ENCODE data around the gene RTP4. TPM values are rescaled to one million over a fixed set of nuclear protein-coding genes. Genes with fewer than 3 reads are reported as not detected.

The RTP4 gene
- total RNA-seq, 1 donor from 2014 or later: 10.9 TPM

DNA sequence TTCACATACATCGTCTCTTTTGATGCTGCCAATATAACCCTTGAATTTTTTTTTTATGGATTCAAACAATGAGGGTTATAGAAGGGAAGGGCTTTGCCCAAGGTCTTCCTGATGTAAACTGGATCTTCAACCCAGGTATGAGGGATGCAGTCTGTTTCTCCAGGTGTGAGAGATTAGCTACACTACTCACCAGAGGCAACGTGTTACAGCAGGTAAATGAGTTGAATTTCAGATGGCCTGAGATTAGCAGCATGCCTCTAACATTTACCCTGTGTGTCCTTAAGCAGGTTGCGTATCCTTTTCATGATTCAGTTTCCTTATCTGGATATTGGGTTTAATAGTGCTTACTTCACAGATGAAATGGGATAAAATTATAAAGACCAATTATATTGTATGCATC is 1.9 kb downstream of the RTP4 start:
- TF ChIP-seq, protein P1, sequence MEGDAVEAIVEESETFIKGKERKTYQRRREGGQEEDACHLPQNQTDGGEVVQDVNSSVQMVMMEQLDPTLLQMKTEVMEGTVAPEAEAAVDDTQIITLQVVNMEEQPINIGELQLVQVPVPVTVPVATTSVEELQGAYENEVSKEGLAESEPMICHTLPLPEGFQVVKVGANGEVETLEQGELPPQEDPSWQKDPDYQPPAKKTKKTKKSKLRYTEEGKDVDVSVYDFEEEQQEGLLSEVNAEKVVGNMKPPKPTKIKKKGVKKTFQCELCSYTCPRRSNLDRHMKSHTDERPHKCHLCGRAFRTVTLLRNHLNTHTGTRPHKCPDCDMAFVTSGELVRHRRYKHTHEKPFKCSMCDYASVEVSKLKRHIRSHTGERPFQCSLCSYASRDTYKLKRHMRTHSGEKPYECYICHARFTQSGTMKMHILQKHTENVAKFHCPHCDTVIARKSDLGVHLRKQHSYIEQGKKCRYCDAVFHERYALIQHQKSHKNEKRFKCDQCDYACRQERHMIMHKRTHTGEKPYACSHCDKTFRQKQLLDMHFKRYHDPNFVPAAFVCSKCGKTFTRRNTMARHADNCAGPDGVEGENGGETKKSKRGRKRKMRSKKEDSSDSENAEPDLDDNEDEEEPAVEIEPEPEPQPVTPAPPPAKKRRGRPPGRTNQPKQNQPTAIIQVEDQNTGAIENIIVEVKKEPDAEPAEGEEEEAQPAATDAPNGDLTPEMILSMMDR (IDR thresholded peaks at IDR 0.05): no peak
- no peak for DNase-seq

DNA sequence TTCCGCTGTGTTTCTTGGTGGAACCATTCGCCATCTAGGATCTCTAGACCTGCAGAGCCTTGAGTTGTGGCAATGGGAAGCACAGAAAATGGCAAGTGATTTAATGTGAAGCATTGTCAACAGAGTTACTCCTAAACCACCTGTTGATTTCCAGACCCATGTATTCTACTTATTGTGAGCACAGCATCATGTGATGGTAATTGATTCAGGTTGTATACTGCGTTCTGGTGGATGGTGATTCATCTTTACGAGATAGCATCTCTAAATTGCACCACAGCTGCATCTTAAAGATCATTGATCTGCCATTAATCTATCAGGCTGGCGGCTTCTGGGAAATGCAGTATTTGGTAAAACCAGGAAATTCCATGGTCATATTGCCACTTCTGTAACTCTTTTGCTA is 7.4 kb downstream of the RTP4 start:
- H3K4me3 ChIP-seq: no peak overlapping the region
- DNase-seq: no peak
- no peaks in the 10 kb centered on the region for H3K27me3 ChIP-seq (ENCODE audit: low read depth)
- no peak for ATAC-seq
- H3K4me1 ChIP-seq: peaks cover 3% of the 10 kb centered on the region
- no peak overlapping the region for H3K27ac ChIP-seq
- intact Hi-C loops (cut with DNase I): no loop called here
- H3K36me3 ChIP-seq: peaks cover 12% of the 10 kb centered on the region
- no peaks in the 10 kb centered on the region for H3K9me3 ChIP-seq
- TF ChIP-seq, protein P1 (IDR thresholded peaks at IDR 0.05): no peak

More for the DNA sequence above, 1.9 kb downstream of the RTP4 start:
- no peaks in the 10 kb centered on the region for H3K9me3 ChIP-seq
- intact Hi-C loops (cut with DNase I): no loop called here
- H3K4me1 ChIP-seq: peaks cover 24% of the 10 kb centered on the region
- H3K36me3 ChIP-seq: peaks cover 12% of the 10 kb centered on the region
- peak overlapping the region; percentile 62 for H3K4me3 ChIP-seq
- ATAC-seq: no peak
- H3K27ac ChIP-seq: no peak overlapping the region
- H3K27me3 ChIP-seq (ENCODE audit: low read depth): no peaks in the 10 kb centered on the region

DNA sequence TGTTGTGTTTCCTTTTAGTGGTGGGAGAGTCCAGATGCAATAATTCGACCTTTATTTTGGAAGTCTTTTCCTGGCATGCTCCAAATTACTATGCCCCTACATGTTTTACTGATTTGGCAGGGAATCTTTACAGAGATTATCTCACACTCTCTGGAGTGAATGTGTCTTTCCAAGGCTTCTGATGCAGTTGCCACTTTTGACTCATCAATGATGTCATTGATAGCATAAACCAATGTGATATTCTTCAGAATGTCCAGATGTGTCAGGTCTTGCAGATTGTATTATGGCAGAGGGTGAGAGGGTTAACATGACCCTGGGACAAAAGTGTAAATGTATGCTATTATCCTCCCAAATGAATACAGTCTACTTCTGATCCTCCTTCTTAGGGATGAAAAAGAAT is 9.7 kb downstream of the RTP4 start:
- DNase-seq: no peak
- TF ChIP-seq, protein P1 (IDR thresholded peaks at IDR 0.05): no peak
- H3K4me1 ChIP-seq: no peaks in the 10 kb centered on the region
- no peaks in the 10 kb centered on the region for H3K36me3 ChIP-seq
- intact Hi-C loops (cut with DNase I): no loop called here
- H3K9me3 ChIP-seq: no peaks in the 10 kb centered on the region
- H3K4me3 ChIP-seq: no peak overlapping the region
- no peaks in the 10 kb centered on the region for H3K27me3 ChIP-seq (ENCODE audit: low read depth)
- ATAC-seq: no peak
- H3K27ac ChIP-seq: no peak overlapping the region

DNA sequence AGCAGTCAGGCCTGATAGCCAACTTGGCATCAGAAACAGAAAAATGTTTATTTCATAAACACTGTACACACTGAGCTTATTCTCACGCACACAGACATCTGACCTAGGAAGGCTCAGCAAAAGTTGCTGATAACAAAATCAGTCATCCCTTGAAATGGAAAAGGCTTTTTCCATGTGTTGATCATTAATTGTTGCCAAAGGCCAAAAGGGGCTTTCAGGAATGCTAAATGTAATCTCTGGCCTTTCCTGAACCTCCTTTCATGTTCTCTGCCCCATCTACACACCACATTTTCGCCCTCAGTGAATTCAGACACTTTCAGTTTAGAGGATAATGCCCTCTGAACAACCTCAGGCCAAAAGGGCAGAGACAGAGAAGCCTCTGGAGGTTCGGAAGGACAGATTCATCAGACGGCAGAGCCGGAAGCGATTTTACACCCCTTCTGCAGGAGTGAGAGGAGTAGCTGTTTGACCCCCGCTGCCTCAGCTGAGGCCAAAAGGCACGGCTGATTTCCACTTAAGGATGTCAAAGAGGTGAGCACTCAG is 14.5 kb downstream of the RTP4 start:
- Histone ChIP-seq H3K27me3 (ENCODE audit: low read depth) (no peaks in the 10 kb centered on the region), H3K27ac (no peak overlapping the region), H3K4me1 (no peaks in the 10 kb centered on the region), H3K4me3 (no peak overlapping the region), H3K36me3 (no peaks in the 10 kb centered on the region), H3K9me3 (peaks cover 4% of the 10 kb centered on the region)
- TF ChIP-seq, protein P1 (IDR thresholded peaks at IDR 0.05): no peak
- intact Hi-C loops (cut with DNase I): no loop called here
- ATAC-seq (no peak), DNase-seq (no peak)

DNA sequence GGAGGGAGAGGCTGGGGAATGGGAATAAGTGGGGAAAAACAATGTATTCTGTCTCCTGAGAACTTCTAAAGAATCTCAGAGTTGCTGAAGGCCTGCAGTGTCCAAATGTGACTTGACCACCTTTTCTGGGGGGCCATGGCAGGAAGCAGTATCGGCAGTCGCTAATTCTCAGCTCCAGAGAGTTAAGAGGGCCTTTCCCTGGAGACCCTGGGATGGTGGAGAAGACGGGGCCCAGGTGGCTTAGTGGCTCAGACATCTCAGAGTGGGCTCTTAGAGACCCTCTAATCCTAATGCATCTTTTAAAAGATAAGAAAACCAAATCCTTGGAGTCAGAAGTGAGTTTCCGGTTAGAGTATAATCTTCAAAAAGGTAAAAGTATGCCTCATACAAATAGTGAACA is 15.1 kb downstream of the RTP4 start:
- Histone ChIP-seq H3K4me1 (no peaks in the 10 kb centered on the region), H3K36me3 (no peaks in the 10 kb centered on the region), H3K4me3 (no peak overlapping the region), H3K9me3 (peaks cover 4% of the 10 kb centered on the region), H3K27me3 (ENCODE audit: low read depth) (no peaks in the 10 kb centered on the region), H3K27ac (no peak overlapping the region)
- DNase-seq: no peak
- TF ChIP-seq, protein P1 (IDR thresholded peaks at IDR 0.05): no peak
- no peak for ATAC-seq
- intact Hi-C loops (cut with DNase I): no loop called here

Data from lower lobe of right lung (tissue), 2 donors.